Skin epidermis (tissue), 12 donors: Measurements from ENCODE around the gene SPTBN1.

Source experiments
- H3K27ac ChIP-seq, 21 experiments: fragments of 200-600 bp; sonication (generic) in 11 of 21; one replicate each; pipeline ENCODE4 v1.5.0; 2020; ENCODE audit warnings: mild to moderate bottlenecking in 3 of 21, inconsistent platforms in 2 of 21, moderate library complexity in 2 of 21
- H3K4me3 ChIP-seq, 7 experiments: fragments of 200-600 bp; sonication (generic) in 2 of 7; one replicate each; pipeline ENCODE4 v1.5.0; 2020; ENCODE audit warnings: inconsistent platforms in 2 of 7, mild to moderate bottlenecking in 2 of 7, moderate library complexity in 1 of 7

The SPTBN1 gene

DNA sequence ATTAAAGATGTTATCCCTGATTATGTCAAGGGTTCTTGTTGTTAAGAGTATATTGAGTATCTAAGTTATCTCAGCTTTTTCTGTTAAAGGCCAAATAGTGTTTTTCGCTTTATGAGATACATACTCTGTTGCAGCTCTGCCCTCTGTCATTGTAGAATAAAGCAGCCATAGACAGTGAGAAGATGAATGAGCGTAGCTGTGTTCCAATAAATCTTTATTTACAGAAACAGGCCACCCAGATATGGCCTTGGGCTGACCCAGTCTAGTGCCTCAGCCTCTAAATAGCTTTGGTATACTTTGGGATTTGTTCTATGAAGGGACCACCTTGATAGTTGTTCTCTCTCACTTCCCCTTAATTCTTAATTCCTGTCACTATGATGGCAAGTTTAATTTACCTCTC, 194.5 kb downstream of the SPTBN1 start:
- Histone ChIP-seq H3K4me3 (no peak overlapping the region), H3K27ac (no peak overlapping the region)

DNA sequence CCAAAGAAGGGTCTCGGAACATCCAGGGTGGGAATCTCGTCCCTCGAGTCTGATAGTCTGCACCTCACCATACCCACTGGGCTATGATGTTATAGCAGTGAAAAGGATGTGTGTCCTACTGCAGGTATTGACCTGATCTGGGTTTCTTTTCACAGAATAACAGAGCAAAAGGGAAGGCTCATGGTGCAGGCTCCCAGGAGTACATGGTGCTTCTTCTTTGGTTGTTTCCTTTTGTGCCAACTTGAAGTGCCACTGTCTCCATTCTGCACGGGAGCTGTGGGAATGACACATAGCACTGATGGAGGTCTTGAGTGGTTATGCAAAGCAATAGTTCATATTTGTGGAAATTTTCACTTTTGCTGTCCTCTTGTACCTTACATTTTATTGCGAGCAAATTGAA, 195.2 kb downstream of the SPTBN1 start:
- Histone ChIP-seq H3K4me3 (no peak overlapping the region), H3K27ac (no peak overlapping the region)

DNA sequence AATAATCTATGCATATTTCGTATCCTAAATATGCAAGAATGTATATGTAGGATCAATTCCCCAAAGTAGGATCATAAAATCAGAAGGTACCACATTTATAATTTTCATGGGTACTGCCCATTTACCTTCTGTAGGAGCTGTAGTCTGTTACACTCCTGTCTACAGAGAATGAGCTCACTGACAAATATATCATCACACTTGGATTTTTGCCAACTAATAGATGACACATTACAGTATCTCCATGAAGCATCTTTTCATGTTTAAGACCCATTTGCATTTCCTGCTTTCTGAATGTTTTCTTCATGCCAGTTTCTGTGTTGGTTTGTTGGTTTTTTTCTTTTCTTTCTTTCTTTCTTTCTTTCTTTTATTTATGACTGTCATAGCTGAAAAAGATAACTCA, 196.4 kb downstream of the SPTBN1 start:
- Histone ChIP-seq H3K4me3 (no peak overlapping the region), H3K27ac (no peak overlapping the region)

- Histone ChIP-seq H3K27ac (no peak overlapping the region), H3K4me3 (no peak overlapping the region)
Measured at GRCh38 chr2:54653572-54654204, 197.6 kb downstream of the SPTBN1 start.

DNA sequence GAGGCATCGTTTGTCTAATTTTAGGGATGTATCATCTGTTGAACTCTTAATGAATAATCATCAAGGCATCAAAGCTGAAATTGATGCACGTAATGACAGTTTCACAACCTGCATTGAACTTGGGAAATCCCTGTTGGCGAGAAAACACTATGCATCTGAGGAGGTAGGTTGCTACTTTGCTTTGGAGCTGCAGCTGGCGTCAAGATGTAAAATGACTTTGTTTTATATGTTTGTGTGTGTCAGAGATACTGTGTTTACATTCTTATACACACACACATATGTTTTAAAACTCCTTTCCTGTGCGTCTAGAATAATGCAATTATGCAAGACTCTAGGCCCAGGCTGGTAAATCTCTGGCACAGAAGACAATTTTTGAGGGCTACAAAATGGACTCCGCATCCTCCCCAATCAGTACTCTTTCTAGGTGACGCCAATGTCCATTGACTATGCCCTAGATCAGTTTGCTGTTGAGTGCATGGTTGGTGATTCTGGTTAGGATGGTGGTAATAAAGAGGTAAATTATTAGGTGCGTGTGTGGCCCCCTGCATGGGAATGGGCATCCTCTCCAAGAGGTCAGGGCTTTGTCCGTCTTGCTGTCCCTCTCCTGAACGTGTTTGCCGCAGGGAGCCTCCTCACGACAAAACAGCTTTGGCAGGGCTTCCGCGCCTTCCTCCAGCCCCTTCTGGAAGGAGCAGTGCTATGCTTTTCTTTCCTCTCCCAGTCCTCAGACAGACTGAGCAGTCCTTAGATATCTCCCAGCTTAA, 199.1 kb downstream of the SPTBN1 start:
- H3K27ac ChIP-seq: no peak overlapping the region

GRCh38 chr2:54656863-54657262, 200.7 kb downstream of the SPTBN1 start:
- H3K4me3 ChIP-seq: no peak overlapping the region
- peak overlapping the region in 1 of 21 experiments; percentile 15 for H3K27ac ChIP-seq

More for the DNA sequence above, 199.1 kb downstream of the SPTBN1 start:
- no peak overlapping the region for H3K4me3 ChIP-seq

GRCh38 chr2:54657664-54658083, 201.5 kb downstream of the SPTBN1 start:
- Histone ChIP-seq H3K4me3 (no peak overlapping the region), H3K27ac (peak overlapping the region in 7 of 21 experiments; percentile 2 to 57 (median 36))

- Histone ChIP-seq H3K4me3 (no peak overlapping the region), H3K27ac (peak overlapping the region in 9 of 21 experiments; percentile 2 to 59 (median 36))
Measured at GRCh38 chr2:54658564-54659071, 202.5 kb downstream of the SPTBN1 start.

DNA sequence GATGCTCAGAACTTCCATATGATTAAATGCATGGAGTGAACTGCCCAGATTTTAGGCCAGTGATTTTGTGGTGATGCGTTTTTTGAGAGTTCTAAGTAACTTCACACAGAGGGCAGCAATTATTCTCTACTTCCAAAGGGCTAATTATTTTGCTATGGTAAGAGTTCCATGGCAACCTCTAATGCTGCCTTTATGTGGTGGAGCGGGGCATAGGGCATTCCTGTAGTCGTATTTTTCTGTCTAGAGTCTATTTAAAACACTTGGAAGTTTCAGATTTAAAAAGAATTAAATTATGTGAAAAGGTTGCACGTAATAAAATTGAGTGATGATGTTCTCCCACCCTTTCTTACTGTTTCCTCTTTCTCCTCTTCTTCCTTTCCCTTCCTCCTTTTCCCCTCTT, 203.4 kb downstream of the SPTBN1 start:
- Histone ChIP-seq H3K4me3 (no peak overlapping the region), H3K27ac (peak overlapping the region in 5 of 21 experiments; percentile 1 to 59 (median 38))

- Histone ChIP-seq H3K27ac (no peak overlapping the region), H3K4me3 (no peak overlapping the region)
Measured at GRCh38 chr2:54660752-54661151, 204.6 kb downstream of the SPTBN1 start.

DNA sequence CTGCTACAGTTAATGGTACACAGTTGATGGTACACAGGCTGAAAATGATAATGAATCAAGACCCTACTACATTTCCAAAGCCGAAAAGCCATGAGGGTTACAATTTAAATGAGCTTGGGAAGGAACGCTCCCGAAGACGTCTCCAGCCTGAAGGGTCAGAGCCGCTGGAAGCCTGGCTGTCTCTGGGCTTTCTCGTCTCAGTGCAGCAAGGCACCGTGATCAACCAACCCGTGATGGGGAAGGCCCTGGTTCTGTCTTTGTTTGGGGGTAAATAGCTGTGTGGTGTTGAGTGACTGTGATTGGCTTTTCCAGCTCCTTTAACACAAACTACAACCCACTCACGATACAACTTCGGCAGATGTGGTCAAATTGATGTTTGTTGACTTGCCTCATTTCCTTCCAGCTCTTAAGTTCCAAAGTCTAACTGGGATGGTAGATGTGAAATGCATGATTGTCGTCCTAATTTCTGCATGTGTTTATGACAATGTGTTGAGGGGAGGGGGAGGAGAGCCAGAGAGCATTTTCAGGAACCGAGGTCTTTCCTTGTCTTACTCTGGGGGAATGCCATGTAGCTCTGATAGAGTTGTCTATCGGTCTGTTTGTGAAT, 207.4 kb downstream of the SPTBN1 start:
- no peak overlapping the region for H3K4me3 ChIP-seq
- no peak overlapping the region for H3K27ac ChIP-seq

GRCh38 chr2:54664238-54664786, 208.2 kb downstream of the SPTBN1 start:
- peak overlapping the region in 4 of 21 experiments; percentile 43 to 85 (median 76) for H3K27ac ChIP-seq
- H3K4me3 ChIP-seq: no peak overlapping the region

DNA sequence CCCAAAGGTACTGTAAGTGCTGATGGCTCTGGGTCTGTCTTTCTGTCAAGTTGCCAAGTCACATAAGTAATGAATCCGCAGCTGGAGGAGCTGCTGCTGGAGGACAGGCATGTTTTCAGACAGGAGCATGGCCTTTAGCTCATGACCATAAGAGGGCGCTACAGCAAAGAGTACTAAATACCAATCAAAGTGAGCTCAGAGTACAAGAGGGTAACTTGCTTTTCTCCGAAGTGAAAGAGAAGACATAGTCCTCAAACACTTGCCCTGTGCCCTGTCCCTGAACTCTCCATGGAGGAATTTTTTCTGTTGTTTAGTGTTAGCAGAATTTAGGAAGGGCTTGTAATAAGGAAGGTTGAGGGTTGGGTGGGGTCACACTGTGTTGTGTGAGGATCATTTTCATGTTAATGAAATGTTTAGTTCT, 209.3 kb downstream of the SPTBN1 start:
- no peak overlapping the region for H3K4me3 ChIP-seq
- H3K27ac ChIP-seq: peak overlapping the region in 17 of 21 experiments; percentile 1 to 85 (median 64)

DNA sequence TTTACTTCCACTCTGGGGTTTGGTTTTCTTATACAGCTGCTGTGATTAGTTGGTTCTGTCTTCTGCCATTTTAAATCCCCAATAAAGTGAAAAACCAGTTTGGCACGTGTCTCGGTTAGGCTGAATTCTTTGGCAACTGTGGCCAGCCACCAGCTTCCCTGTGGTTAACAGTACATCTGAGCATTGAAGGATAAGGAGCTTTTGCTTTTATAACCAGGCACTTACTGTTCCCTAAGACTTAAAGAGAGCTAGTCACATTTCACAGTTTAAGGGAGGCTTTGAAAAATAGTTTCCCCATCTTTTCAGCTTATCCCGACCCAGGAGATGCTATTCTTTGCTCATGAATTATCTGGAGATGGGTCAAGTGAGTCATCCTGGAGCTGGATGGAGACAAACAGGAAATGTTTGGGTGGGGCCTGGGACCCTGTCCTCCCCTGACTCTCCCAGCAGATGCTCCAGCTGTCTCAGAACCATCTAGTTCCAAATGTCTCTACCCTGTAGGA, 210.1 kb downstream of the SPTBN1 start:
- Histone ChIP-seq H3K4me3 (no peak overlapping the region), H3K27ac (peak overlapping the region in 17 of 21 experiments; percentile 7 to 85 (median 64))

- Histone ChIP-seq H3K27ac (peak overlapping the region in 17 of 21 experiments; percentile 7 to 85 (median 64)), H3K4me3 (no peak overlapping the region)
Measured at GRCh38 chr2:54666634-54667265, 210.6 kb downstream of the SPTBN1 start.

- peak overlapping the region in 15 of 21 experiments; percentile 41 to 85 (median 74) for H3K27ac ChIP-seq
- no peak overlapping the region for H3K4me3 ChIP-seq
Measured at GRCh38 chr2:54667266-54667639, 211.1 kb downstream of the SPTBN1 start.

DNA sequence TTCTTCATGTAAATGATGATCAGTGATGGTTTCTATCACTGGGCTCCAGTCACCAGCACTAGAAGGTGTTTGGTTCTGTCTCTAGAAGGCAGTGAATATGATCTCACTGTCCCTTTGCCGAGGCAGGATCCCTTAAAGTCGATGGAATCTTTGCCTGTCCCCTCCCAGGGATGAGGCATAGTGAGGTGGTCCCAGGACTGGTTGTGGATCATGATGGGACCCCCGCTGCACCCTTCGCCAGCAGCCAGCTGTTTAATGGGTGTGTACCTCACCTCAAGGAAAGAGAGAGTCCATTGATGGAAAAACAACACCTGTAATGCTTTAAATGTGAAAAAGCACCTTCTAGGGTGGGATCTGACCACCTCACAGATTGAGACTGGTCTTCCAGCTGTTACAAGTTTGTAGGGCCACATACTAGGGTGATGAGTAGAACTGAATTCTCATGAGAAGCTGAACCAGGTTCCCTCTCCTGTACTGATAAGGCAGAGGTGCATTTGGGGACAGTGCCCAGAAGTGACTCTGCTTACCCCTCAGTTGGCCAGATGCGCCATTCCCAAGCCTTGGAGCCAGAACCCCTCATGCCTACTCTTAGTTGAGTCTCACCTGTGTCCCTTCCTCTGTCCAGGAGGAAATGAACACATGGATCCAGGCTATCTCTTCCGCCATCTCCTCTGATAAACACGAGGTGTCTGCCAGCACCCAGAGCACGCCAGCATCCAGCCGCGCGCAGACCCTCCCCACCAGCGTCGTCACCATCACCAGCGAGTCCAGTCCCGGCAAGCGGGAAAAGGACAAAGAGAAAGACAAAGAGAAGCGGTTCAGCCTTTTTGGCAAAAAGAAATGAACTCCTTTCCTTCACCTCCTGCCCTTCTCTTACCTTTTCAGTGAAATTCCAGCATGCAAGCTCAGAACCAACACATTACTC, 211.9 kb downstream of the SPTBN1 start:
- Histone ChIP-seq H3K4me3 (no peak overlapping the region), H3K27ac (peak overlapping the region in 11 of 21 experiments; percentile 41 to 85 (median 74))

DNA sequence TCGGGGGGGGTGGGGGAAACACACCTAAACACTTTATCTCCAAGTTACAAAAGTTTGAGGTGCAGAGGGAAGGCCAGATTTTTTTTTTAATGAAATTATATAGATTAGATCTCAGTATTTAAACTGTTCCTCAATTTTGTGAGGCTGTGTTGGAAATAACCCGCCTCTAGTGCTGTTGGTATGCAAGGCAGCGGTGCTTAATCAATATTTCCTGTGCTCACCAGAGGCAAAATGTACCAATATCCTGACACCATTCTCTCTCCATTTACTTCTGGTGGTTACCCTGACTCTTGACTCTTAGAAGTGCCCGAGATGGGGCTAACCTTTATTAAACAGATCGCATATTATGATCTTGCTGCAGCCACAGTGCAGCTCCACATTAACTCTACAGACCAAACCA, 212.6 kb downstream of the SPTBN1 start:
- Histone ChIP-seq H3K27ac (peak overlapping the region in 3 of 21 experiments; percentile 60 to 85 (median 77)), H3K4me3 (no peak overlapping the region)
